ENCODE measurements around the gene SMC1B.
"Not testable (repeated sequence)": the region's sequence is repeated elsewhere in the genome, so short reads cannot be mapped to it uniquely, and the experiment has no call there.

The SMC1B gene

DNA sequence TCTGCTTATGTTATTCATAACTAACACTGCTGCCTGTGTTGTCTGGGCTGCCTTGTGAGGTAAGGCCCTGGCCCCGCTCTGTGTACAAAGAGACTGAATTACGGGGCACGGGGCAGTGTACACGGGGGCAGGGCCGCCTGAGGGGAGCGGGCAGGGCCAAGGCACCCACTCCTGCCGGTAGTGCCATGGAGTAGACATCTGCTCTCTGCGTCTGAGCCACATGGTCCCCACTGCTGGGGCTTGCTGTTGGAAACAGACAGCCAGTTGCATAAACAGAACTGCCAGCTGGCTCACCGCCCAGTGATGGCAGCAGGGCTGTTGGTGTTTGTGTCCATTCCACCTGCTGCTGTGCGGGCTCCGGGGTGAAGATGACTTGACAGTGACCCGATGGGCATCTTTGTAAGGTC lies 83.9 kb downstream of the SMC1B start:
- no peak for DNase-seq
- in situ Hi-C loops (cut with MboI; ENCODE audit: low pct_unique_long_range_greater_than_20kb, low sequenced_read_pairs) = no loop called here

DNA sequence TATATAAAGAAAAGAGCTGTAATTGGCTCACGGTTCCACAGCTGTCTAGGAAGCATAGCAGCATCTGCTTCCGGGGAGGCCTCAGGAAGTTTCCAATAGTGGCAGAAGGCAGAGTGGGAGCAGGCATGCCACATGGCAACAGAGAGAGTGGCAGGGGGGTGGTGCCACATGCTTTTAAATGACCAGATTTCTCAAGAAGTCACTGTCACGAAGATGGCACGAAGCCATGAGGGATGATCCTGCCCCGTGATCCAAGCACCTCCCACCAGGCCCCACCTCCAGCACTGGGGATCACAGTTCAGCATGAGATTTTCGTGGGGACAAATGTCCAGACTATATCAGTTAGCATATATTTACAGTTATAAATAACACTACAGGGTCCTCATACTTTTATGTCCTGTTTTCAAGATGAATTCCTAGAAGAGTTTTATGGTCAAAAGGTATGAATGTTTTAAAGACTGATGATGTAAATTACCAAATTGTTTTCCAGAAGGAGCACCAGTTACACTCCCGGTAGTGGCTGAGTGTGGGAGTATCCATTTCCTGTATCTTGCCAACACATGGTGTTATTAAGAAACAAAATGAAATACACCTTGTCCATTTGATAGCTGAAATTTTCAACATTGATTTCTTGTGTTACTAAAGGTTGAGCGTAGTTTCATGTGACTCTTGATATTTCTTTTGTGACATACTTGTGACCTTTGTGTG lies 84.4 kb downstream of the SMC1B start:
- in situ Hi-C loops (cut with MboI; ENCODE audit: low pct_unique_long_range_greater_than_20kb, low sequenced_read_pairs) = no loop called here
- peak; percentile 26 for DNase-seq

DNA sequence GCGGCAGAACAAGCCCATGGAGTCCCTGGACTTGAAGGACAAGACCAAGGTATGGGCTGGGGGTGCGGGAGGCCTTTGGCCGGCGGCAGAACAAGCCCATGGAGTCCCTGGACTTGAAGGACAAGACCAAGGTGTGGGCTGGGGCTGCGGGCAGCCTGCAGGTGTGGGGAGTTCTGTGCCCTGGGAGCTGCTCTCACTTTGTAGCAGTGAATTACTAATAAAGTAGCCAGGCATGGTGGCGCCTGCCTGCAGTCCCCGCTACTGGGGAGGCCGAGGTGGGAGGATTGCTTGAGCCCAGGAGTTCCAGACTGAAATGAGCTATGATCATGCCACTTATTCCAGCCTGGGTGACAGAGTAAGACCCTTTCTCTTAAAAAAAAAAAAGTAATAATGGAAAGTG lies 85.1 kb downstream of the SMC1B start:
- DNase-seq; in situ Hi-C loops (cut with MboI; ENCODE audit: low pct_unique_long_range_greater_than_20kb, low sequenced_read_pairs): not testable (repeated sequence)

DNA sequence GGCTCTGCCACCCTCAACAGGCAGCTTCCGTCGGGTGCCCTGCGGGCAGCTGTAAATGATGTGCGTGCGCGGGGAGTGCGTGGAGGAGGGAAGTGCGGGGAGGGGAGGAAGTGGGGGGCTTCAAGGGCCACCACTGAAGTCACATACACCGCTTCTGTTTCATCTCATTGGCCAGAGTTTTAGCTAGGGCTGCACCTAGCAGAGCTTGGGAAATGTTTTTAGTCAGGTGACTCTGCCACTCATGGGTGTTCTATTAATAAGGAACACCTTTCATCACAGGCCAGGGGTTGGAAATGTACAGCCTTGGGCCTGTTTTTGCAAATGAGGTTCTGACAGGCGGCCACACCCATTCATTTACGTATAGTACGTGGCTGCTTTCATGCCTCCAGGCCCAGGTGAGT lies 89.1 kb downstream of the SMC1B start:
- no peak for DNase-seq
- in situ Hi-C loops (cut with MboI; ENCODE audit: low pct_unique_long_range_greater_than_20kb, low sequenced_read_pairs) = no loop called here

DNA sequence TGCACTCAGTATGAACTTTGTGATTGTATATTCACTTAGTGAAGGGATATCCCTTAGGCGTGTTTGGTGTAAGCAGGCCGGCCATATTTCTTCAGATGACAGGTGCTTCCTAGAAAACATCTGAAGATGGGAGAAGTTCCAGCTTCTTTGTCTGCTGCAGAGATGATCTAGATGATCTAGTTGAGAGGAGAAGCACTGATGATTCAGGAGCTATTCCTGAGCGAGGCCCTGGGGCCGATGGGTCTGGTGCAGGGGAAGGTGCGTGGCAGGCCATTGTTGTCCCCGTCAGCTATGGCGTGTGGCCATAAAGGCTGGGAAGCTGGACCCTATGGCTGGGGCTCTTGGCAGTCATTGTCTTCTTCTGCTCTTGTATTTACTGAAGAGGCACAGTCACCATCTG lies 89.7 kb downstream of the SMC1B start:
- no peak for DNase-seq
- in situ Hi-C loops (cut with MboI; ENCODE audit: low pct_unique_long_range_greater_than_20kb, low sequenced_read_pairs) = no loop called here

DNA sequence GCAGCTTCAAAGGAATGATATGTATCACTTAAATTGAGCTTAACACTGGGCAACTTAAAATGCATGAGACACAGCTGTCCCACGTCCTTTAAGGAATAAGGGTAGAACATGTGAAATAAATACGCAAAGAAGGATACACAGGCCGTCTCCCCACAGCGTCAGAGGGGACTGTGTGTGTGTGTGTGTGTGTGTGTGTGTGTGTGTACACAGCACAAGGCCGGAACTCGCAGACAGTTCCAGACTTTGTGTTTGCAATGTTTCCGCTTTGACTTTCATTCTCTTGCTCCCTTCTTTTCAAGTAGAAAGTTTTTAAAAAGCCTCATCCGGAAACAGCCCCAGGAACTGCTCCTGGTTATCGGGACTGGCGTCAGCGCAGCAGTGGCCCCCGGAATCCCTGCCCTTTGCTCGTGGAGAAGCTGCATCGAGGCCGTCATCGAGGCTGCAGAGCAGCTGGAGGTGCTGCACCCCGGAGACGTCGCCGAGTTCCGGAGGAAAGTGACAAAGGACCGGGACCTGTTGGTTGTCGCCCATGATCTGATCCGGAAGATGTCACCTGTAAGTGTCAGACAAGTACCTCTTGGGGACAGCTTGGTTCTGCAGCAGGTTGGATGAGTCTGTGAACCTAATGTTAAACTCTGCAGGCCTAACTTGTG lies 90.4 kb downstream of the SMC1B start:
- in situ Hi-C loops (cut with MboI; ENCODE audit: low pct_unique_long_range_greater_than_20kb, low sequenced_read_pairs) = no loop called here
- DNase-seq = no peak

DNA sequence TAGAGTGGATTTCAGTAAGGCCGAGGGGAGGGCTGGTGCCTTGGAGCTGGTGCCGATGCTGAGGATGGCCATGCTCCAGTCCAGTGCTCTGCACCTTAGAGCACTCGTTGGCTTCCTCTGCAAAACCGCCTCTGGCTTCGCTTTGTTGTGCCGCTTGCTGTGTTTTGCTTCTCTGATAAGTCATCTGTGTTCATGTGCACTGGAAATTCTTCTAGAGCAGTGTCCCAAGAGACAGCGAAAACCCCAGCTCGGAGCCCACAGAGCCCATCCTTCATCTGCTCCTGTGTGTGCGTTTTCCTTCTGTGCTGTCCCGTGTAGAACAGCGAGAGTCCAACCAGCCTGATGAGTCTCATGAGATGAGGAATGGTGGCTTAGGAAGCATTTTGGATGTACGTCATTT lies 91.6 kb downstream of the SMC1B start:
- in situ Hi-C loops (cut with MboI; ENCODE audit: low pct_unique_long_range_greater_than_20kb, low sequenced_read_pairs) = no loop called here
- DNase-seq = no peak

DNA sequence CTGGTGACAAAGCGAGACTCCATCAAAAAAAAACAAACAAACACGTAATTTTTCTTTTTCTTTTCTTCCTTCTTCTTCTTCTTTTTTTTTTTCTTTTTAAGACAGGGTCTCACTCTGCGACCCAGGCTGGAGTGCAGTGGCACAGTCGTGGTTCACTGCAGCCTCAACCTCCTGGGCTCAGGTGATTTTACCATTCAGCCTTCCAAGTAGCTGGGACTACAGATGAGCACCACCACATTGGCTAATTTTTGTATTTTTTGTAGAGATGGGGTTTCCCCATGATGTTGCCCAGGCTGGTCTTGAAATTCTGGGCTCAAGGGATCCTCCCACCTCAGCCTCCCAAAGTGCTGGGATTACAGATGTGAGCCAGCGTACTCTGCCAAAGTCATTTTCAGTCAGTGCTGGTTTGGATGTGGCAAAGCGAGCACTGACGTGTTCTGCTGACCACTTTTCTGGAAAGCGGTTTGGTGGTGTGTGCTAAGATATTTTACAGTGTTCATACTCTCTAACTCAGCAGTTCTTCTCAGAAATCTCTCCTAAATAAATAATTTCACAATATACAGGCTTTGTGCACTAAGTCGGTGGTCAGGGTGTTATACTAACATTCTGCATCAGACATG lies 92.9 kb downstream of the SMC1B start:
- no peak for DNase-seq
- in situ Hi-C loops (cut with MboI; ENCODE audit: low pct_unique_long_range_greater_than_20kb, low sequenced_read_pairs) = no loop called here

DNA sequence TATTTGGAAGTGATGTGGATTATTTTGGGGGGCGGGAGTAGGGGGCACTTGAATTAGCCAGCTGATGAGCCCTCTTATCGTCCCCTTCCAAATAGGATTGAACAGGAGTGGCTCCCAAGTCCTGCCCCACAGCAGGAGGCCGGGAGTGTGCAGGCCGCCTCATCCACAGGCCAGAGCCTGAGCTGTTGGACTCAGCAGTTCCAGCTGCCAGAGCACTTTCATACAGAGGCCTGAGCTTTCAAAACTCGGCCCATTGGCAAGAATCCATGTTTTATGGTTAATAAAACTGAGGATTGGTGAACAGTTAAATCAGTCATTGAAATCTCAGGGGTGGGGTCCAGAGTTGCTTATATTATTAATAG lies 94.1 kb downstream of the SMC1B start:
- in situ Hi-C loops (cut with MboI; ENCODE audit: low pct_unique_long_range_greater_than_20kb, low sequenced_read_pairs) = no loop called here
- no peak for DNase-seq

DNA sequence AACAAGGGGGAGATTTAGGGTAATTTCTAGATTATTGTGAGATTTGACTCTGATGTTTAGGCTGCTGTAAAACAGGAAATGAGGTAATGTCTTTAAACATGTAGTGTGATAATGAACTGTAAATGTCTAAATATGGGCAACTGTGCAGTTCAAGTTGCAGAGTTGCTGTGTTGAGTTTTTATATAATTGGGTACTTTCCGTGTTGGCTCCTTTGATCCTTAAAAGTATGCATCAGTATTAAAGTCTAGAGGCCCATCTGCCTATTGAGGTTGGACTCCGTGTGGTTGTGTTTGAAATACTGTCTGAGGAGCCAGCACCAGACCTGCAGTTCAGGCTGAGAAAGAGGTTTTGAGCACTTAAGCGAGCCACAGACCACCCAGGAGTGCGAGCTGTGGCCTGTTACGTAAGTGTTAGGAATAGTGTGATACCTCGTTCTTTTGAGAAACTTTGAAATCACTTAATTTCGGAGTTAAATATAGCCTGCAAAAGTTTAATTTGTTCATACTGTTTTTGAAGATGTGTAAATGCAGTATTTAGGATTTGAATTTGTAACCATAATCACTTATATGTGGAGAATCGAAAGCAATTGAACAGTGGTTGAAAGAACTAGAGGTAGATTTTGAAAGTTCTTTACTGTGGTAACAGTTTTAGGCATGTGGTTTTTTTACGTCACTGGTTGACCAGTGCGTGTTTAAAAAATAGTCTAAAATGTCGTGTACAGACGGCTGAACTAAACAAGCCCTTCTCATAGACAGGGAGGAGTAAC lies 94.7 kb downstream of the SMC1B start:
- no peak for DNase-seq
- in situ Hi-C loops (cut with MboI; ENCODE audit: low pct_unique_long_range_greater_than_20kb, low sequenced_read_pairs) = no loop called here

DNA sequence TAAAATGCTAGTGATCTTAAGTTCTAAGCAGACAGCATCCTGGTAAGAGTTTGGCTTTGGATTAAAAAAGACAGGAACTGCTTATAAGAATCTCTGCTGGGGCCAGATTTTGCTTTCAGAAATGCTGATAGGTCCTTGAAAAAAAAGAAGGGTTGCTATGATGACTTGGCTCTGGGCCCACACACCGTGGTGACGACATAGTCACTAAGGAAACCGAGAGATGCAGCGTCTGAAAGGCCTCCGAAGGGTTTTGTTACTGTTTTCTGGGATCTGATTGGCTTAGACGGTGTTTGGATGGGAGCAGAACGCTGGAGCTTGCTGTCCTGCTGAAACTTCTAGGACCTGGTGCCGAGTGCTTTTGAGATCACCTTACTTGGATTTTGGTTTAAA lies 95.2 kb downstream of the SMC1B start:
- in situ Hi-C loops (cut with MboI; ENCODE audit: low pct_unique_long_range_greater_than_20kb, low sequenced_read_pairs) = no loop called here
- DNase-seq = peak; percentile 33

DNA sequence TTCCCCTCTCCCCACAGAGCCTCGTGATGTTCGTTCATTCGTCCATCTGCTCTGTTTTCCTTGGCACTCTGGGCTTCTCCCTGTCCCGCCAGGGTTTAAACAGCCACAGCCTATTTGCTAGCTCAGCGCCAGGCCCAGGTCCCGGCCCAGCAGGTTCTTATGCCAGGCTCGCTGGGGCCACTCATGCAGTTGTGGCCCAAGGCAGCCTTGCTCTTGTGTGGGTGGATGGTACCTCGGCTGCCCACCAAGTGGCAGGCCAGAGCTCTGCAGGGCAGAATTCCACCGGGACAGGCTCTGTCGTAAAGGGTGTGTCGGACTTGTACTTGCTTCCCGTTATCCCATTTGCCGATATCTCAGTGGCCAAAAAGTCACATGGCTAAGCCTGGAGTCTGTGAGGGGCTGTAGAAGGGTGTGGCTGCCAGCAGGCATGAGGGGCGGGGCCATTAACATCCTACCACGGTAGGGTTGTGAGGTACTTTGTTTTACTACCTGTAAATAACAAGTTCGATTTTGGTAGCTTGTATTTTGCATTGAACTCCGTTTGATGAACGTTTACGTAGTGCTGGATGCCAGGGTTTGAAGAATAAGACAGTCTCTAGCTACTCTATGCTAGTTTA lies 95.7 kb downstream of the SMC1B start:
- no peak for DNase-seq
- in situ Hi-C loops (cut with MboI; ENCODE audit: low pct_unique_long_range_greater_than_20kb, low sequenced_read_pairs) = no loop called here

DNA sequence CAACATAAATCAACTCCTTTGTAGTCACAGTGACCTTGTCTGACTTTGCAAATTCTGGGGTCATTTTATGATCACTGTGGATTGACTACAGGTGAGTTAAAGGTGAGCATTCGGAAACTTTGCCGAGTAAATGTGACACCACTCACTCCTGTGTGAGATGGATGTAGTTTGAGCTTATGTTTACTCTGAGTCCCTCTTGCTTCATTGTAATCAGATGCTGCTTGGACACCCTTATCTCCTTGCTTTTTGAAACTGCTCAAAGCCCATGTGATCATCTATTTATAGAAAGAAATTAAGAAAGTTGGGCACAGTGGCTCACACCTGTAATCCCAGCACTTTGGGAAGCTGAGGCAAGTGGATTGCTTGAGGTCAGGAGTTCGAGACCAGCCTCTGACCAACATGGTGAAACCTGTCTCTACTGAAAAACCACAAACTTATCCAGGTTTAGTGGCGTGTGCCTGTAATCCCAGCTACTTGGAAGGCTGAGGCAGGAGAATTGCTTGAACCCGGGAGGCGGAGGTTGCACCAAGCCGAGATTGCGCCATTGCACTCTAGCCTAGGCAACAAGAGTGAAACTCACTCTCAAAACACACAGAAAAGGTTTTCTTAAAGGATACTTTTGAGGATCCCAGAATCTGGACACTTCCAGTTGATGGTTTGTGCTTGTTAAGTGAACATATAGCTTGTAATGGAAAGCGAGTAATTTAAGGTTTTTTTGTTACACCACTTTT lies 96.4 kb downstream of the SMC1B start:
- DNase-seq = no peak
- in situ Hi-C loops (cut with MboI; ENCODE audit: low pct_unique_long_range_greater_than_20kb, low sequenced_read_pairs) = no loop called here

DNA sequence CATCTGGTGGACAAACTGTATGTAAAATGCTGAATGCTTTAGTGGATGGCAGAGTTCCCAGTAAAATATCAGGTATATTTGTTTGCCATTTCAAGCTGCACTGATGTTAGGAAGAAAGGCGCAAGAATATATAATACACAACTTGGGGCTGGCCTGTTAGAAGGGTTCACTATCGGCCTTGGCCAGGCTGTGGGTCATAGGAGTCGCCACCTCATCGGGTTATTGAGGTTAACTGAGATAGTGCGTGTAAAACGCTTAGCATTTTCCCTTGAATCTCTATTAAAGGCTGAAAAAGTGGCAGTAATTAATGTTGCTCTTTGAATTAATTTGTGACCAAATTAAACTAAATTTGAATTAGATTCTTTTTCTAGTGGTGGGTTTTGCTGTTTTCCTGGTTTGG lies 98.6 kb downstream of the SMC1B start:
- in situ Hi-C loops (cut with MboI; ENCODE audit: low pct_unique_long_range_greater_than_20kb, low sequenced_read_pairs) = no loop called here
- no peak for DNase-seq

DNA sequence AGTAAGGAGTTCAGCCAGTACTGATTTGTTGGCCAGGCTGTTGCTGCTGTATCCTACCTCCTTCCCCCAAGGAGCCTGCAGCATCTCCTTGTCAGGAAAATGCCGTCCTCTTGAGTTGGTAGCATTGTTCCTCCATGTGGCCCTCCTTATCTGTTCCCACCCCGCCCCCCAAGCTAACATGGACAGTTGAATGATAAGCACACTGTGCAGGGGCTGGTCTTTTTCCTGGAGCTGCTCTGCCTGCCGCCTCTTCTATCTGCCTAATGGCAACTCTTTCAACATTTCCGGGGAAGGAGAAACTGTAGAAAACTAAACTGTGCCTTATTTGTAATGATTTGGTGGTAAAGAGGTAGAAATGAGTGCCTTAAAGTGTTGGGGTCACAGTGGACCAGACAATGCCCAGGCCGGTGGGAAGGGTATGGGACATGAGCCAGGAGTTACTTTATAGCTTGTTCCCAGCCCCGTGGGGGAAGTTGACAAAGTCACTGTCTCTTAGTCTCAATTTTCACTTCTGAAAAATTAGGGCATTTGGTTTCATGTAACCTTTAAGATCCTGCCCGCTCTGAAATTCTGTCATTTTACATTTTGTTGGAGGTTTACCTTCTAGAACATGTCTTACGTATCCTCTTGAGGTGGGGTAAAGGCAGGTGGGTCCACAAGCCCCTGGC lies 99.2 kb downstream of the SMC1B start:
- peak; percentile 34 for DNase-seq
- in situ Hi-C loops (cut with MboI; ENCODE audit: low pct_unique_long_range_greater_than_20kb, low sequenced_read_pairs) = no loop called here

DNA sequence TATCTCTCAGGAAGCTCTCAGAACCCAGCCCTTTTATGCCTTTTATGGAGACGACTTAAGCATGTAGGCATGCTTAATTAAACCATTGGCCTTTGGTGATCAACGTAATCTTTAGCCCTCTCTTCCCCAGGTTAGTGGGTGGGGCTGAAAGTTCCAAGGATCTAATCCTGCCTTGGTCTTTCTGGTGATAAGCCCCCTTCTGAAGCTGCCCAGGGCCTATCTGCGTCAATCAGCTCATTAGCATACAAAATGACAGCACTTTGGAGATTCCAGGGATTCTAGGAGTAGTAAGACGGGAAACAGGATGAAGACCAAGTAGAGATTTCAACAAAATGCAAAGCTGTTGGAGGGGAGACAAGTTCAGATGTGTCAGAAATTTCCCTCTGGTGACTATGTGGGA lies 100.5 kb downstream of the SMC1B start:
- in situ Hi-C loops (cut with MboI; ENCODE audit: low pct_unique_long_range_greater_than_20kb, low sequenced_read_pairs) = no loop called here
- DNase-seq = no peak

DNA sequence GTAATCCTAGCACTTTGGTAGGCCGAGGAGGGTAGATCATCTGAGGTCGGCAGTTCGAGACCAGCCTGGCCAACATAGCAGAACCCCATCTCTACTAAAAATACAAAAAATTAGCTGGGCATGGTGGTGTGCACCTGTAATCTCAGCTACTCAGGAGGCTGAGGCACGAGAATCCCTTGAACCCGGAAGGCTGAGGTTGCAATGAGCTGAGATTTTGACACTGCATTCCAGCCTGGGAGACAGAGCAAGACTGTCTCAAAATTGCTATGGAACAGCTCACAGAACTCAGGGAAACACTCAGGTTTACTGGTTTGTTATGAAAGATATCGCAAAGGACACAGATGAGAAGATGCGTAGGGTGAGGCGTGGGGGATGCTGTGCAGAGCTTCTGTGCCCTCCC lies 101.0 kb downstream of the SMC1B start:
- in situ Hi-C loops (cut with MboI; ENCODE audit: low pct_unique_long_range_greater_than_20kb, low sequenced_read_pairs) = no loop called here
- no peak for DNase-seq

DNA sequence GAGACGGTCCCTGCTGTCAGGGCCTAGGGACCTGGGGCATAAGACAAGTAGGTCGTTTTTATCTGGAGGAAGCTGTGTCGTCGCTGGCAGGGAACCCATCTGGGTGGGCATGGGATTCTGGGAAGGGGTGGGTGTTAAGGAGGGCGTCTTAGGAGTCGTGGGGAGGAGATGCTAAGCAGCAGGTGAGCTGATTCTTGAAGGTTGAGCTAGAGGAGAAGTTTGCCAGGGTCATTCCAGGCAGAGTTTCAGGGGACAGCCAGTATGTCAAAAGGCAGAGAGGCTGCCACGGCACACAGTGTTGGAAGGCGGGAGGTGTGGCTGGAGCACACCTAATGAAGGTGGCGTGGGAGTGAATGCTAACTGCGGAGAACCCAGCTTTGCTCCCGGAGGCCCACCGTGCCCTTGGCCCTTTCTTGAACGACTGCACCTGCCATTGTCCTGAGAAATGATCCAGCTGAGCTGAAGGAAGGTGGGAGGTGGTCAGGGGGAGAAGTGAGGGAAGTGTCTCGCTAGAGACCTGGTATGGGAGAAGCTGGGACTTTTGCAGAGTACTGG lies 102.3 kb downstream of the SMC1B start:
- no peak for DNase-seq
- in situ Hi-C loops (cut with MboI; ENCODE audit: low pct_unique_long_range_greater_than_20kb, low sequenced_read_pairs) = no loop called here
